ENCODE results near the gene HAGH.

DNA sequence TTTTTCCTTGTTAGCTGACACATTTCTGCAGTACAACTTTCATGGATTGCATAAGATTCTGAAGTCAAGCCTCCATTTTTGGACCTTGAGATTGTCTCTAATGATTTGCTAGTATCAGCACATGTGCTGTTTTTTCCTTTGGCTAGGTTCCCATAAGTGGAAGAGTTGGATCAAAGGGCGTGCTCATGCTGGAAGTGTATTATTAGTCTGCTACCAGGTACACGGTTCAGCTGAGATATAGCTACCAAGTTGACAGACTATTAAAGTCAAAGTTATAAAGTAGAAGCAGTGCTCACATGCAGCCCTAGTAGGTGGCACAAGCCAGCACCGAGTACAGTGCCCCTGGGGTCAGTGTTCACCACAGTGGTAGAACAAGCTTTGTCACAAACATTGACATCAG is 3.6 kb upstream of the HAGH start:
- TF ChIP-seq, protein P1, sequence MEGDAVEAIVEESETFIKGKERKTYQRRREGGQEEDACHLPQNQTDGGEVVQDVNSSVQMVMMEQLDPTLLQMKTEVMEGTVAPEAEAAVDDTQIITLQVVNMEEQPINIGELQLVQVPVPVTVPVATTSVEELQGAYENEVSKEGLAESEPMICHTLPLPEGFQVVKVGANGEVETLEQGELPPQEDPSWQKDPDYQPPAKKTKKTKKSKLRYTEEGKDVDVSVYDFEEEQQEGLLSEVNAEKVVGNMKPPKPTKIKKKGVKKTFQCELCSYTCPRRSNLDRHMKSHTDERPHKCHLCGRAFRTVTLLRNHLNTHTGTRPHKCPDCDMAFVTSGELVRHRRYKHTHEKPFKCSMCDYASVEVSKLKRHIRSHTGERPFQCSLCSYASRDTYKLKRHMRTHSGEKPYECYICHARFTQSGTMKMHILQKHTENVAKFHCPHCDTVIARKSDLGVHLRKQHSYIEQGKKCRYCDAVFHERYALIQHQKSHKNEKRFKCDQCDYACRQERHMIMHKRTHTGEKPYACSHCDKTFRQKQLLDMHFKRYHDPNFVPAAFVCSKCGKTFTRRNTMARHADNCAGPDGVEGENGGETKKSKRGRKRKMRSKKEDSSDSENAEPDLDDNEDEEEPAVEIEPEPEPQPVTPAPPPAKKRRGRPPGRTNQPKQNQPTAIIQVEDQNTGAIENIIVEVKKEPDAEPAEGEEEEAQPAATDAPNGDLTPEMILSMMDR (IDR thresholded peaks at IDR 0.05), result no peak
- TF ChIP-seq, protein P2, sequence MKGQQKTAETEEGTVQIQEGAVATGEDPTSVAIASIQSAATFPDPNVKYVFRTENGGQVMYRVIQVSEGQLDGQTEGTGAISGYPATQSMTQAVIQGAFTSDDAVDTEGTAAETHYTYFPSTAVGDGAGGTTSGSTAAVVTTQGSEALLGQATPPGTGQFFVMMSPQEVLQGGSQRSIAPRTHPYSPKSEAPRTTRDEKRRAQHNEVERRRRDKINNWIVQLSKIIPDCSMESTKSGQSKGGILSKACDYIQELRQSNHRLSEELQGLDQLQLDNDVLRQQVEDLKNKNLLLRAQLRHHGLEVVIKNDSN (CRISPR knock-in tag; IDR thresholded peaks at IDR 0.05), result no peak
- no peak for TF ChIP-seq JUN (CRISPR knock-in tag; IDR thresholded peaks at IDR 0.05)
- TF ChIP-seq IRF2 (CRISPR knock-in tag; IDR thresholded peaks at IDR 0.05; ENCODE audit: borderline replicate concordance, low read depth), result no peak
- TF ChIP-seq NR3C1 (CRISPR knock-in tag; conservative IDR thresholded peaks at IDR 0.05; ENCODE audit: low read depth), result no peak
- TF ChIP-seq FOXK1 (CRISPR knock-in tag; IDR thresholded peaks at IDR 0.05), result no peak

All from WTC11 (cell line).